ENCODE data around the gene INPP5A. TPM values are rescaled to one million over a fixed set of nuclear protein-coding genes. Genes with fewer than 3 reads are reported as not detected.

INPP5A gene
- total RNA-seq, 4 donors from 2014 or later: 34.8 to 80.8 (median 52.8) TPM

GRCh38 chr10:132574783-132575319 is 37.3 kb downstream of the INPP5A start:
- in situ Hi-C loops (cut with MboI; ENCODE audit: low pct_ligation_motif_present in 1 of 4, low pct_unique_long_range_greater_than_20kb in 1 of 4, low sequenced_read_pairs in 3 of 4) (no loop called here), intact Hi-C loops (cut with DNase I; ENCODE audit: low total_unique reads) (no loop called here)
- 64% methylated on average over 19 of the region's 19 CpGs; no CpG with 5 or more reads in 1 of the 2 donors for WGBS, 2 donors (ENCODE audit: low coverage in 1 of 2)
- peaks cover 55 to 75% (median 63%) of the 10 kb centered on the region in 4 donors for H3K4me1 ChIP-seq
- H3K36me3 ChIP-seq: no peaks in the 10 kb centered on the region
- no peaks in the 10 kb centered on the region for H3K27me3 ChIP-seq
- TF ChIP-seq POLR2A (IDR thresholded peaks at IDR 0.05) (no peak), EP300 (IDR thresholded peaks at IDR 0.05; ENCODE audit: low read depth) (no peak), POLR2AphosphoS5 (IDR thresholded peaks at IDR 0.05) (no peak), CTCF (IDR thresholded peaks at IDR 0.05) (no peak)
- H3K9me3 ChIP-seq: no peaks in the 10 kb centered on the region
- peak overlapping the region; percentile 60 to 79 (median 67) for H3K27ac ChIP-seq
- no peak for DNase-seq
- H3K4me3 ChIP-seq: no peak overlapping the region

- Histone ChIP-seq H3K4me1 (peaks cover 55 to 70% (median 63%) of the 10 kb centered on the region in 4 donors), H3K9me3 (no peaks in the 10 kb centered on the region), H3K4me3 (no peak overlapping the region), H3K27ac (peak overlapping the region; percentile 60 to 79 (median 67)), H3K36me3 (no peaks in the 10 kb centered on the region), H3K27me3 (no peaks in the 10 kb centered on the region)
- DNase-seq: no peak
- TF ChIP-seq POLR2AphosphoS5 (IDR thresholded peaks at IDR 0.05): peak in 1 of 3 donors; percentile 23
- TF ChIP-seq CTCF (IDR thresholded peaks at IDR 0.05): no peak
- intact Hi-C loops (cut with DNase I; ENCODE audit: low total_unique reads) (no loop called here), in situ Hi-C loops (cut with MboI; ENCODE audit: low pct_ligation_motif_present in 1 of 4, low pct_unique_long_range_greater_than_20kb in 1 of 4, low sequenced_read_pairs in 3 of 4) (no loop called here)
- 12 to 14% methylated on average over 5 to 19 of the region's 21 CpGs for WGBS, 2 donors (ENCODE audit: low coverage in 1 of 2)
These were observed 38.0 kb downstream of the INPP5A start for GRCh38 chr10:132575320-132576201.

- TF ChIP-seq EP300 (IDR thresholded peaks at IDR 0.05; ENCODE audit: low read depth): no peak
- no peak for TF ChIP-seq CTCF (IDR thresholded peaks at IDR 0.05)
- no peak for TF ChIP-seq POLR2AphosphoS5 (IDR thresholded peaks at IDR 0.05)
- no peak for TF ChIP-seq POLR2A (IDR thresholded peaks at IDR 0.05)
- no peaks in the 10 kb centered on the region for H3K36me3 ChIP-seq
- in situ Hi-C loops (cut with MboI; ENCODE audit: low pct_ligation_motif_present in 1 of 4, low pct_unique_long_range_greater_than_20kb in 1 of 4, low sequenced_read_pairs in 3 of 4) (no loop called here), intact Hi-C loops (cut with DNase I; ENCODE audit: low total_unique reads) (no loop called here)
- no peak for DNase-seq
- WGBS, 2 donors (ENCODE audit: low coverage in 1 of 2): 80% methylated on average over 19 of the region's 19 CpGs; no CpG with 5 or more reads in 1 of the 2 donors
- no peaks in the 10 kb centered on the region for H3K27me3 ChIP-seq
- H3K27ac ChIP-seq: peak overlapping the region in 1 of 4 donors; percentile 79
- H3K4me1 ChIP-seq: peaks cover 44 to 58% (median 51%) of the 10 kb centered on the region in 4 donors
- H3K4me3 ChIP-seq: no peak overlapping the region
- H3K9me3 ChIP-seq: no peaks in the 10 kb centered on the region
These were observed 39.2 kb downstream of the INPP5A start for GRCh38 chr10:132576671-132577349.

GRCh38 chr10:132577350-132578003 is 39.9 kb downstream of the INPP5A start:
- Histone ChIP-seq H3K9me3 (no peaks in the 10 kb centered on the region), H3K4me3 (no peak overlapping the region), H3K27me3 (no peaks in the 10 kb centered on the region), H3K36me3 (no peaks in the 10 kb centered on the region), H3K4me1 (peaks cover 37 to 51% (median 44%) of the 10 kb centered on the region in 4 donors), H3K27ac (no peak overlapping the region)
- in situ Hi-C loops (cut with MboI; ENCODE audit: low pct_ligation_motif_present in 1 of 4, low pct_unique_long_range_greater_than_20kb in 1 of 4, low sequenced_read_pairs in 3 of 4) (no loop called here), intact Hi-C loops (cut with DNase I; ENCODE audit: low total_unique reads) (no loop called here)
- 82% methylated on average over 16 of the region's 16 CpGs; no CpG with 5 or more reads in 1 of the 2 donors for WGBS, 2 donors (ENCODE audit: low coverage in 1 of 2)
- no peak for TF ChIP-seq CTCF (IDR thresholded peaks at IDR 0.05)
- no peak for TF ChIP-seq POLR2AphosphoS5 (IDR thresholded peaks at IDR 0.05)
- TF ChIP-seq POLR2A (IDR thresholded peaks at IDR 0.05): no peak
- TF ChIP-seq EP300 (IDR thresholded peaks at IDR 0.05; ENCODE audit: low read depth): no peak
- DNase-seq: no peak

Measured in transverse colon (tissue), 4 donors.